Measurements from ENCODE around the gene TTC6. TPM values are rescaled to one million over a fixed set of nuclear protein-coding genes. Genes with fewer than 3 reads are reported as not detected.

TTC6 gene
- total RNA-seq, 1 donor from 2014 or later: not detected

GRCh38 chr14:37602605-37603453, 7.4 kb downstream of the TTC6 start:
- ChIA-PET POLR2A (no interaction called here), CTCF (no interaction called here)
- H3K9me3 Mint-ChIP-seq: no peaks in the 10 kb centered on the region
- no peak for TF ChIP-seq CTCF (IDR thresholded peaks at IDR 0.05)
- H3K27ac Mint-ChIP-seq: no peak overlapping the region
- H3K4me1 Mint-ChIP-seq: peaks cover 7% of the 10 kb centered on the region
- no peaks in the 10 kb centered on the region for H3K36me3 Mint-ChIP-seq (ENCODE audit: low read depth)
- H3K27me3 Mint-ChIP-seq: peaks cover 45% of the 10 kb centered on the region
- DNase-seq: no peak
- intact Hi-C loops (cut with micrococcal nuclease): no loop called here
- H3K4me3 Mint-ChIP-seq: no peak overlapping the region
- ATAC-seq (ENCODE audit: low read depth): no peak

- POLR2A ChIA-PET: no interaction called here
- intact Hi-C loops (cut with micrococcal nuclease): no loop called here
- ATAC-seq (ENCODE audit: low read depth): no peak
- DNase-seq: no peak
- no peak for TF ChIP-seq CTCF (IDR thresholded peaks at IDR 0.05)
- Mint-ChIP-seq H3K27ac (no peak overlapping the region), H3K9me3 (no peaks in the 10 kb centered on the region), H3K27me3 (peaks cover 40% of the 10 kb centered on the region), H3K36me3 (ENCODE audit: low read depth) (no peaks in the 10 kb centered on the region), H3K4me1 (peaks cover 6% of the 10 kb centered on the region), H3K4me3 (no peak overlapping the region)
- CTCF ChIA-PET: no interaction called here
Measured at GRCh38 chr14:37603688-37604251, 8.3 kb downstream of the TTC6 start.

- Mint-ChIP-seq H3K4me1 (no peaks in the 10 kb centered on the region), H3K4me3 (no peak overlapping the region)
- CTCF ChIA-PET: no interaction called here
Measured at GRCh38 chr14:37606678-37607077, 11.2 kb downstream of the TTC6 start.

GRCh38 chr14:37608649-37609048, 13.2 kb downstream of the TTC6 start:
- ATAC-seq (ENCODE audit: low read depth) (no peak), DNase-seq (no peak)
- Mint-ChIP-seq H3K4me1 (no peaks in the 10 kb centered on the region), H3K27me3 (peaks cover 8% of the 10 kb centered on the region), H3K9me3 (peaks cover 19% of the 10 kb centered on the region), H3K36me3 (ENCODE audit: low read depth) (peaks cover 2% of the 10 kb centered on the region), H3K4me3 (no peak overlapping the region), H3K27ac (no peak overlapping the region)
- intact Hi-C loops (cut with micrococcal nuclease): no loop called here
- no peak for TF ChIP-seq CTCF (IDR thresholded peaks at IDR 0.05)
- POLR2A ChIA-PET: no interaction called here
- CTCF ChIA-PET: no interaction called here

More at GRCh38 chr14:37606678-37607077, 11.2 kb downstream of the TTC6 start:
- Mint-ChIP-seq H3K36me3 (ENCODE audit: low read depth) (no peaks in the 10 kb centered on the region), H3K9me3 (peaks cover 5% of the 10 kb centered on the region), H3K27me3 (peaks cover 20% of the 10 kb centered on the region), H3K27ac (no peak overlapping the region)
- intact Hi-C loops (cut with micrococcal nuclease): no loop called here
- DNase-seq (no peak), ATAC-seq (ENCODE audit: low read depth) (no peak)
- no peak for TF ChIP-seq CTCF (IDR thresholded peaks at IDR 0.05)
- POLR2A ChIA-PET: no interaction called here

GRCh38 chr14:37610945-37611523, 15.6 kb downstream of the TTC6 start:
- TF ChIP-seq CTCF (IDR thresholded peaks at IDR 0.05): no peak
- no peak for DNase-seq
- Mint-ChIP-seq H3K27ac (no peak overlapping the region), H3K27me3 (peaks cover 6% of the 10 kb centered on the region), H3K4me3 (no peak overlapping the region), H3K9me3 (peaks cover 34% of the 10 kb centered on the region), H3K36me3 (ENCODE audit: low read depth) (peaks cover 5% of the 10 kb centered on the region), H3K4me1 (no peaks in the 10 kb centered on the region)
- no peak for ATAC-seq (ENCODE audit: low read depth)
- ChIA-PET CTCF (no interaction called here), POLR2A (no interaction called here)
- intact Hi-C loops (cut with micrococcal nuclease): no loop called here
